Astrocyte (in vitro differentiated cells and primary cell): ENCODE measurements around the gene FRMD4A. TPM values are rescaled to one million over a fixed set of nuclear protein-coding genes. Genes with fewer than 3 reads are reported as not detected.

ENCODE experiments used
- DNase-seq: peaks from one replicate; pipeline ENCODE4 v3.0.0-alpha.2; 2010; ENCODE audit warnings: low read depth
- FAIRE-seq: peaks from 2 replicates; lab custom pipeline; 2011; peaks lifted over from hg19 to GRCh38; lab: Jason Lieb, UNC
- H2AFZ ChIP-seq: 2 replicates; pipeline ENCODE4 v1.6.0; 2012; ENCODE audit warnings: low read depth, low read length, inconsistent platforms
- H3K27ac ChIP-seq: 2 replicates; pipeline ENCODE4 v1.5.1; 2011; ENCODE audit warnings: low read depth, low read length, inconsistent platforms
- H3K27me3 ChIP-seq: 2 replicates; pipeline ENCODE4 v1.6.0; 2011; ENCODE audit warnings: low read length, inconsistent platforms; ENCODE audit not compliant: insufficient read depth
- H3K36me3 ChIP-seq: 2 replicates; pipeline ENCODE4 v1.5.1; 2011; ENCODE audit warnings: low read length, inconsistent platforms; ENCODE audit not compliant: insufficient read depth
- H3K4me1 ChIP-seq: 2 replicates; pipeline ENCODE4 v1.5.1; 2011; ENCODE audit warnings: low read length, inconsistent platforms; ENCODE audit not compliant: insufficient read depth
- H3K4me2 ChIP-seq: 2 replicates; pipeline ENCODE4 v1.6.0; 2012; ENCODE audit warnings: low read length, inconsistent platforms
- H3K4me3 ChIP-seq: 2 replicates; pipeline ENCODE4 v1.5.1; 2011; ENCODE audit warnings: low read depth, mild to moderate bottlenecking, low read length, inconsistent platforms; ENCODE audit not compliant: insufficient read depth
- H3K79me2 ChIP-seq: 2 replicates; pipeline ENCODE4 v1.6.0; 2012; ENCODE audit warnings: mild to moderate bottlenecking, low read length, inconsistent platforms; ENCODE audit not compliant: insufficient read depth
- H3K9ac ChIP-seq: 2 replicates; pipeline ENCODE4 v1.6.0; 2012; ENCODE audit warnings: mild to moderate bottlenecking, low read length, inconsistent platforms
- H3K9me3 ChIP-seq: 2 replicates; pipeline ENCODE4 v1.5.1; 2012; ENCODE audit warnings: low read depth, mild to moderate bottlenecking, low read length, inconsistent platforms; ENCODE audit not compliant: insufficient read depth
- H4K20me1 ChIP-seq: 2 replicates; pipeline ENCODE4 v1.6.0; 2012; ENCODE audit warnings: low read length, inconsistent platforms; ENCODE audit not compliant: insufficient read depth
- H3K27ac Mint-ChIP-seq: one replicate; pipeline ENCODE4 v1.8.0; 2021; ENCODE audit warnings: mild to moderate bottlenecking, mixed read lengths; ENCODE audit not compliant: unreplicated experiment
- H3K27me3 Mint-ChIP-seq: one replicate; pipeline ENCODE4 v1.8.0; 2021; ENCODE audit warnings: low read depth, mixed read lengths; ENCODE audit not compliant: unreplicated experiment
- H3K36me3 Mint-ChIP-seq: one replicate; pipeline ENCODE4 v1.8.0; 2021; ENCODE audit warnings: low read depth, mixed read lengths; ENCODE audit not compliant: unreplicated experiment
- H3K4me1 Mint-ChIP-seq: one replicate; pipeline ENCODE4 v1.8.0; 2021; ENCODE audit warnings: low read depth, mixed read lengths; ENCODE audit not compliant: unreplicated experiment
- H3K4me3 Mint-ChIP-seq: one replicate; pipeline ENCODE4 v1.8.0; 2021; ENCODE audit warnings: mild to moderate bottlenecking, moderate library complexity, mixed read lengths; ENCODE audit not compliant: unreplicated experiment
- H3K9me3 Mint-ChIP-seq: one replicate; pipeline ENCODE4 v1.8.0; 2021; ENCODE audit warnings: mild to moderate bottlenecking, mixed read lengths; ENCODE audit not compliant: unreplicated experiment
- EZH2 ChIP-seq: IDR thresholded peaks from 2 replicates; pipeline ENCODE4 v1.6.1; 2012; ENCODE audit warnings: mild to moderate bottlenecking, low read length, inconsistent platforms; ENCODE audit not compliant: insufficient read depth
- total RNA-seq: library from RNA; stranded (reverse); gene quantifications from 2 replicates; pipeline ENCODE4 v1.2.1, GENCODE V29; 2021
- TF ChIP-seq, protein P1 (sequence below): IDR thresholded peaks from 2 replicates; pipeline ENCODE4 v1.5.1; 2011; ENCODE audit warnings: low read depth, mild to moderate bottlenecking, inconsistent platforms, low read length, moderate library complexity; ENCODE audit not compliant: insufficient read depth

FRMD4A gene
- total RNA-seq, 1 donor from 2014 or later = 82.5 TPM

DNA sequence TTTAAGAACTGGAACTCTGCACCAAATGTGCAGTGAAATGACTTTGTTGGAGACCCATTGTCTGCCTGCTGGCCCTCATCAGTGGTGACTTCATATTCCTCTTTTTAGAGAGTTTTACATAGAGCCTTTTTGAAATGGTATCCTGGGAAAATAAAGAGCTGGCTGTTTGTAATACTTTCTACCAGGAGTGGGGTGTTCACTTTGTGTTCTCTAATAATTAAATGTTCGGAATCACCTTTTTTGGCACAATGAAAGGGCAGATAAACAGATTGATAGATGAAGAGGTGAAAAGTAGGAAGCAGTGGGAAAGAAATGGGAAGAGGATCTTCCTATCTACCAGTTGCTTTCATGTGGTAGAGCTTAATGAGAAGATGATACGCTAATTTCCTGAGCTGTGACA lies 688.4 kb downstream of the FRMD4A start:
- H3K4me1 Mint-ChIP-seq = peaks cover 8% of the 10 kb centered on the region
- Histone ChIP-seq H3K79me2 (no peaks in the 10 kb centered on the region), H3K27ac (no peak overlapping the region), H3K9ac (no peak overlapping the region), H2AFZ (no peak overlapping the region), H4K20me1 (peaks cover 15% of the 10 kb centered on the region), H3K4me2 (no peak overlapping the region), H3K9me3 (no peaks in the 10 kb centered on the region), H3K4me1 (peaks cover 8% of the 10 kb centered on the region), H3K4me3 (no peak overlapping the region), H3K27me3 (no peaks in the 10 kb centered on the region), H3K36me3 (peaks cover 32% of the 10 kb centered on the region)
- H3K27me3 Mint-ChIP-seq = no peaks in the 10 kb centered on the region
- TF ChIP-seq, protein P1, sequence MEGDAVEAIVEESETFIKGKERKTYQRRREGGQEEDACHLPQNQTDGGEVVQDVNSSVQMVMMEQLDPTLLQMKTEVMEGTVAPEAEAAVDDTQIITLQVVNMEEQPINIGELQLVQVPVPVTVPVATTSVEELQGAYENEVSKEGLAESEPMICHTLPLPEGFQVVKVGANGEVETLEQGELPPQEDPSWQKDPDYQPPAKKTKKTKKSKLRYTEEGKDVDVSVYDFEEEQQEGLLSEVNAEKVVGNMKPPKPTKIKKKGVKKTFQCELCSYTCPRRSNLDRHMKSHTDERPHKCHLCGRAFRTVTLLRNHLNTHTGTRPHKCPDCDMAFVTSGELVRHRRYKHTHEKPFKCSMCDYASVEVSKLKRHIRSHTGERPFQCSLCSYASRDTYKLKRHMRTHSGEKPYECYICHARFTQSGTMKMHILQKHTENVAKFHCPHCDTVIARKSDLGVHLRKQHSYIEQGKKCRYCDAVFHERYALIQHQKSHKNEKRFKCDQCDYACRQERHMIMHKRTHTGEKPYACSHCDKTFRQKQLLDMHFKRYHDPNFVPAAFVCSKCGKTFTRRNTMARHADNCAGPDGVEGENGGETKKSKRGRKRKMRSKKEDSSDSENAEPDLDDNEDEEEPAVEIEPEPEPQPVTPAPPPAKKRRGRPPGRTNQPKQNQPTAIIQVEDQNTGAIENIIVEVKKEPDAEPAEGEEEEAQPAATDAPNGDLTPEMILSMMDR = no peak
- no peak for TF ChIP-seq EZH2
- H3K36me3 Mint-ChIP-seq = peaks cover 60% of the 10 kb centered on the region
- no peak for DNase-seq
- no peak for FAIRE-seq
- H3K9me3 Mint-ChIP-seq = peaks cover 22% of the 10 kb centered on the region
- no peak overlapping the region for H3K27ac Mint-ChIP-seq
- H3K4me3 Mint-ChIP-seq = no peak overlapping the region

DNA sequence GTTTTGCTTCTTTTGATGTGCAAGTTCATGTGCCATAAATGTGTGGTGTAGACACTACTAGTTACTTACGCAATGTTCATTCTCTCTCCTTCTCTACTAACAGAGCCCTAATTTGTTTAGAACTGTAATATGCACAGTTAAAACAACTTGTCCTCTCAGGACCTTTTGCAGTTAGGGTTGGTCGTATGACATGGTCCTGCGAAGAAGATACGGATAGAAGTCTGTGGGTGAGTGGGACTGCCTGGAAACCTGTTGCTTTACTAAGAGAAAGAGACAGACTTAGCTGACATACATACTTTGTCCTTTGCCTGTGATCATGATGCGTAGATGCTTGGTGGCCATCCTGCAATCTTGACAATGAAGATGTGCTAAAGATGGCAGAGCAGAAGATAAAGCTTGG lies 692.8 kb downstream of the FRMD4A start:
- no peak overlapping the region for H2AFZ ChIP-seq
- no peak overlapping the region for H3K27ac ChIP-seq
- H3K4me3 ChIP-seq = no peak overlapping the region
- H3K4me2 ChIP-seq = peak overlapping the region; percentile 36
- H3K4me1 Mint-ChIP-seq = peaks cover 9% of the 10 kb centered on the region
- peaks cover 38% of the 10 kb centered on the region for H3K36me3 Mint-ChIP-seq
- H3K9me3 Mint-ChIP-seq = peaks cover 17% of the 10 kb centered on the region
- no peaks in the 10 kb centered on the region for H3K27me3 Mint-ChIP-seq
- no peak overlapping the region for H3K27ac Mint-ChIP-seq
- no peak overlapping the region for H3K4me3 Mint-ChIP-seq
- H3K36me3 ChIP-seq = peaks cover 6% of the 10 kb centered on the region
- peaks cover 1% of the 10 kb centered on the region for H4K20me1 ChIP-seq
- no peak for FAIRE-seq
- H3K79me2 ChIP-seq = no peaks in the 10 kb centered on the region
- no peak for DNase-seq
- no peaks in the 10 kb centered on the region for H3K27me3 ChIP-seq
- peaks cover 13% of the 10 kb centered on the region for H3K4me1 ChIP-seq
- no peak overlapping the region for H3K9ac ChIP-seq
- no peak for TF ChIP-seq EZH2
- TF ChIP-seq, protein P1 = no peak
- H3K9me3 ChIP-seq = no peaks in the 10 kb centered on the region

DNA sequence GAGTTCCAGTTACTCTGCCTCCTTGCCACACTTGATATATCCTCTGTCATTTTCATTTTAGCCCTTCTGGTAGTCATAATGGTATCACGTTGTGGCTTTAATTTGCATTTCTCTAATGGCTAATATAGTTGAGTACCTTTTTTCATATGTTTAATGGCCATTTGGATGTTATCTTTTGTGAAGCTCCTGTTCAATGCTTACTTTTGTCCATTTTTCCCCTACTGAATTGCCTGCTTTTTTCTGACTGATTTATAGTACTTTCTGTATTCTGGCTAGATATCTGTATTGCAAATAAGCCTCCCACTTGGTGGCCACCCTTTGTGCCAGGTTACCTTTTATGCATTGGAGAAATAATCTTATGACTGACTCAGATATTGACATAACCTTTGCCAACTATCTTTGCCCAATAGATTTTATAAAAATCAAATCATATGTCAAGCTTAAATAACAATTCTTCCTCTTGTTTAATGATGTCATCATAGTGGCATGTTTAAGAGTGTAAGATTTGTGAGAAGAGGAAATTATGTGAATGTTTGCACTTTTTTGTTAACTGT lies 693.3 kb downstream of the FRMD4A start:
- no peak overlapping the region for H3K9ac ChIP-seq
- no peak overlapping the region for H3K27ac ChIP-seq
- Mint-ChIP-seq H3K27ac (no peak overlapping the region), H3K9me3 (peaks cover 12% of the 10 kb centered on the region), H3K4me3 (no peak overlapping the region), H3K36me3 (peaks cover 33% of the 10 kb centered on the region), H3K4me1 (peaks cover 9% of the 10 kb centered on the region), H3K27me3 (no peaks in the 10 kb centered on the region)
- H3K4me3 ChIP-seq = no peak overlapping the region
- H3K4me1 ChIP-seq = peaks cover 13% of the 10 kb centered on the region
- H3K9me3 ChIP-seq = no peaks in the 10 kb centered on the region
- DNase-seq (peak; percentile 31), FAIRE-seq (no peak)
- H2AFZ ChIP-seq = no peak overlapping the region
- no peaks in the 10 kb centered on the region for H3K27me3 ChIP-seq
- H3K4me2 ChIP-seq = peak overlapping the region; percentile 36
- peaks cover 6% of the 10 kb centered on the region for H3K36me3 ChIP-seq
- H3K79me2 ChIP-seq = no peaks in the 10 kb centered on the region
- no peaks in the 10 kb centered on the region for H4K20me1 ChIP-seq
- TF ChIP-seq, protein P1 = no peak
- TF ChIP-seq EZH2 = no peak
